GM23248 (cell line): ENCODE data around the gene LTO1. TPM values are rescaled to one million over a fixed set of nuclear protein-coding genes. Genes with fewer than 3 reads are reported as not detected.
"Not testable (repeated sequence)": the region's sequence is repeated elsewhere in the genome, so short reads cannot be mapped to it uniquely, and the experiment has no call there.

Experiments used
- DNase-seq: peaks from one replicate; pipeline ENCODE4 v3.0.0-alpha.2; 2015
- H2AFZ ChIP-seq: fragments of 200-600 bp; sonication (generic); 2 replicates; pipeline ENCODE4 v1.6.1; 2016; ENCODE audit warnings: antibody characterized with exemption
- H3F3A ChIP-seq: fragments of 200-600 bp; sonication (generic); 2 replicates; pipeline ENCODE4 v1.6.1; 2016; ENCODE audit warnings: mild to moderate bottlenecking, antibody characterized with exemption, mixed run types; ENCODE audit not compliant: insufficient read depth
- H3K27ac ChIP-seq: fragments of 200-600 bp; sonication (generic); 2 replicates; pipeline ENCODE4 v1.5.1; 2016; ENCODE audit warnings: mild to moderate bottlenecking
- H3K27me3 ChIP-seq: fragments of 200-600 bp; sonication (generic); replicated peaks from 2 replicates; pipeline ENCODE4 v1.6.1; 2016; ENCODE audit warnings: mild to moderate bottlenecking; ENCODE audit not compliant: insufficient read depth
- H3K36me3 ChIP-seq: fragments of 200-600 bp; sonication (generic); 2 replicates; pipeline ENCODE4 v1.6.1; 2016; ENCODE audit warnings: low read depth, mild to moderate bottlenecking
- H3K4me1 ChIP-seq: fragments of 200-600 bp; sonication (generic); 2 replicates; pipeline ENCODE4 v1.6.1; 2016; ENCODE audit warnings: mild to moderate bottlenecking; ENCODE audit not compliant: insufficient read depth
- H3K4me2 ChIP-seq: fragments of 200-600 bp; sonication (generic); one replicate; pipeline ENCODE4 v1.6.1; 2016; ENCODE audit warnings: mild to moderate bottlenecking; ENCODE audit not compliant: unreplicated experiment
- H3K4me3 ChIP-seq: fragments of 200-600 bp; sonication (generic); 2 replicates; pipeline ENCODE4 v1.5.1; 2016; ENCODE audit warnings: mild to moderate bottlenecking
- H3K79me2 ChIP-seq: fragments of 200-600 bp; sonication (generic); 2 replicates; pipeline ENCODE4 v1.6.1; 2016; ENCODE audit warnings: mild to moderate bottlenecking; ENCODE audit not compliant: insufficient read depth
- H3K9ac ChIP-seq: fragments of 200-600 bp; sonication (generic); 2 replicates; pipeline ENCODE4 v1.6.1; 2016; ENCODE audit warnings: mild to moderate bottlenecking
- H3K9me2 ChIP-seq: fragments of 200-600 bp; sonication (generic); 2 replicates; pipeline ENCODE4 v1.6.1; 2016; ENCODE audit warnings: mixed run types, mild to moderate bottlenecking, moderate library complexity; ENCODE audit not compliant: insufficient read depth
- H3K9me3 ChIP-seq: fragments of 200-600 bp; sonication (generic); one replicate; pipeline ENCODE4 v1.6.1; 2017; ENCODE audit warnings: low read depth
- H4K20me1 ChIP-seq: fragments of 200-600 bp; sonication (generic); 2 replicates; pipeline ENCODE4 v1.6.0; 2016; ENCODE audit not compliant: insufficient read depth
- EZH2 ChIP-seq: fragments of 200-600 bp; sonication (generic); IDR thresholded peaks from 2 replicates; pipeline ENCODE4 v1.6.1; 2018; ENCODE audit warnings: antibody characterized with exemption, mild to moderate bottlenecking; ENCODE audit not compliant: insufficient read depth, poor library complexity, severe bottlenecking
- EZH2phosphoT487 ChIP-seq: fragments of 200-600 bp; sonication (generic); IDR thresholded peaks from 2 replicates; pipeline ENCODE4 v1.6.1; 2018; ENCODE audit warnings: antibody characterized with exemption, moderate library complexity, mild to moderate bottlenecking, low read depth; ENCODE audit not compliant: insufficient read depth
- WGBS, 2 experiments: methylation state at CpG; one replicate each; pipeline ENCODE4 v1.1.6; 2015 to 2017; ENCODE audit warnings: low lambda C conversion rate in 2 of 2, low coverage in 1 of 2; ENCODE audit errors: missing lambda C conversion rate in 2 of 2; 5-methylcytosine and 5-hydroxymethylcytosine counted together
- in situ Hi-C: fragments of 300-500 bp; cut with MboI; formaldehyde crosslinking; loops from 2 replicates; pipeline ENCODE4 v1.15.0; 2020
- polyA plus RNA-seq: library from polyadenylated mRNA; unstranded; fragments of >200 nt; fragmentation: Nextera tagmentation; extraction: Ambion mirVana; gene quantifications from 2 replicates; pipeline ENCODE4 v1.2.1, GENCODE V29; 2016
- total RNA-seq: library from RNA; depleted of rRNA; stranded (reverse); fragments of >200 nt; shearing (Covaris generic); gene quantifications from 2 replicates; pipeline ENCODE4 v1.2.3, GENCODE V29; 2014

LTO1 gene
- total and polyA plus RNA-seq, 2 experiments from 2014 or later = 20.6 to 26.2 TPM

- no peaks in the 10 kb centered on the region for H3K9me3 ChIP-seq
- no peak overlapping the region for H3K4me2 ChIP-seq
- no peaks in the 10 kb centered on the region for H3K9me2 ChIP-seq
- H3K36me3 ChIP-seq = no peaks in the 10 kb centered on the region
- no peak overlapping the region for H2AFZ ChIP-seq
- H3K4me1 ChIP-seq = no peaks in the 10 kb centered on the region
- H3K27ac ChIP-seq = no peak overlapping the region
- H4K20me1 ChIP-seq = no peaks in the 10 kb centered on the region
- H3F3A ChIP-seq = no peaks in the 10 kb centered on the region
- no peak for DNase-seq
- no peaks in the 10 kb centered on the region for H3K79me2 ChIP-seq
- H3K4me3 ChIP-seq = no peak overlapping the region
- TF ChIP-seq EZH2phosphoT487 (no peak), EZH2 (no peak)
- in situ Hi-C loops = no loop called here
- WGBS, 2 experiments = 59 to 68% methylated on average over 14 of the region's 14 CpGs
- H3K27me3 ChIP-seq = no peaks in the 10 kb centered on the region
- H3K9ac ChIP-seq = no peak overlapping the region
These were observed 47.6 kb downstream of the LTO1 start for GRCh38 chr11:69627551-69627950.

- Histone ChIP-seq H4K20me1 (no peaks in the 10 kb centered on the region), H3K27ac (no peak overlapping the region), H3K4me1 (no peaks in the 10 kb centered on the region), H3K27me3 (no peaks in the 10 kb centered on the region), H3K9me3 (no peaks in the 10 kb centered on the region), H2AFZ (no peak overlapping the region), H3K9ac (no peak overlapping the region), H3K36me3 (no peaks in the 10 kb centered on the region), H3K4me3 (no peak overlapping the region), H3K9me2 (no peaks in the 10 kb centered on the region), H3F3A (no peaks in the 10 kb centered on the region), H3K79me2 (no peaks in the 10 kb centered on the region), H3K4me2 (no peak overlapping the region)
- no peak for DNase-seq
- TF ChIP-seq EZH2phosphoT487 (no peak), EZH2 (no peak)
- in situ Hi-C loops = no loop called here
- 53 to 61% methylated on average over 9 to 10 of the region's 10 CpGs for WGBS, 2 experiments
These were observed 49.7 kb downstream of the LTO1 start for GRCh38 chr11:69625476-69625875.

- 100% methylated on average over 1 of the region's 1 CpG for WGBS, 2 experiments
- H3K79me2 ChIP-seq = no peaks in the 10 kb centered on the region
- in situ Hi-C loops = no loop called here
These were observed 50.9 kb downstream of the LTO1 start for GRCh38 chr11:69624293-69624692.

GRCh38 chr11:69622097-69622681 is 53.0 kb downstream of the LTO1 start:
- H3K9me2 ChIP-seq, H4K20me1 ChIP-seq, in situ Hi-C loops, DNase-seq, H3K4me2 ChIP-seq, H3K9ac ChIP-seq, H3K36me3 ChIP-seq, H3F3A ChIP-seq, H3K9me3 ChIP-seq, H3K27ac ChIP-seq, H3K4me1 ChIP-seq, H2AFZ ChIP-seq, H3K27me3 ChIP-seq, H3K79me2 ChIP-seq, H3K4me3 ChIP-seq: not testable (repeated sequence)
- WGBS, 2 experiments = 93 to 94% methylated on average over 7 to 8 of the region's 8 CpGs

More at GRCh38 chr11:69624293-69624692, 50.9 kb downstream of the LTO1 start:
- DNase-seq = no peak
- Histone ChIP-seq H3K9me3 (no peaks in the 10 kb centered on the region), H3K9ac (no peak overlapping the region), H3K4me2 (no peak overlapping the region), H3K4me1 (no peaks in the 10 kb centered on the region), H3K27ac (no peak overlapping the region), H3K36me3 (no peaks in the 10 kb centered on the region), H2AFZ (no peak overlapping the region), H3K4me3 (no peak overlapping the region), H4K20me1 (no peaks in the 10 kb centered on the region), H3K27me3 (no peaks in the 10 kb centered on the region), H3F3A (no peaks in the 10 kb centered on the region), H3K9me2 (no peaks in the 10 kb centered on the region)
- TF ChIP-seq EZH2 = no peak

GRCh38 chr11:69620683-69621290 is 54.4 kb downstream of the LTO1 start:
- no peak overlapping the region for H3K4me3 ChIP-seq
- H3K4me2 ChIP-seq = no peak overlapping the region
- no peak overlapping the region for H2AFZ ChIP-seq
- 53 to 59% methylated on average over 2 of the region's 2 CpGs for WGBS, 2 experiments
- no peaks in the 10 kb centered on the region for H4K20me1 ChIP-seq
- in situ Hi-C loops = no loop called here
- H3K4me1 ChIP-seq = no peaks in the 10 kb centered on the region
- H3K9me3 ChIP-seq = no peaks in the 10 kb centered on the region
- no peaks in the 10 kb centered on the region for H3K36me3 ChIP-seq
- no peaks in the 10 kb centered on the region for H3K79me2 ChIP-seq
- H3K9ac ChIP-seq = no peak overlapping the region
- H3K9me2 ChIP-seq = no peaks in the 10 kb centered on the region
- no peak for TF ChIP-seq EZH2phosphoT487
- TF ChIP-seq EZH2 = no peak
- no peak for DNase-seq
- no peaks in the 10 kb centered on the region for H3K27me3 ChIP-seq
- H3F3A ChIP-seq = no peaks in the 10 kb centered on the region
- no peak overlapping the region for H3K27ac ChIP-seq
